ENCODE results near the gene JADE3.

JADE3 gene

DNA sequence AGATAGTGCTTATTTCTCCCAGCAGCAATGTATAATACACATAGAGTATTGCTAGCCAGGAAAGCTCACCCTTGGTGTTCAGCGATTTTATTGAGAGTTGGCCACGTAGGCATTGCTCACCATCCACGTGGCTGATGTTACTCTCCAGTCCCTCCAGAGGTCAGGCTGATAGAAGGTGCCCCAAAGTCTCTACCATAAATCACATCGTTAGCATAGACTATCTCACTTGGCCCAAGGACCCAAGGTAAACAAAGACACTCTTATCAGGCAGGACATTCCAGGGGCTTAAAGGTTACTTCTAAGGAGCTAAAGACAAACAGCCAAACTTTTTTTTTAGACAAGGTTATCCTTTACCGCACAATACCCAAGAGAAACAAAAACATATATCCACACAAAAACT, 135.8 kb downstream of the JADE3 start:
- DNase-seq, result no peak

DNA sequence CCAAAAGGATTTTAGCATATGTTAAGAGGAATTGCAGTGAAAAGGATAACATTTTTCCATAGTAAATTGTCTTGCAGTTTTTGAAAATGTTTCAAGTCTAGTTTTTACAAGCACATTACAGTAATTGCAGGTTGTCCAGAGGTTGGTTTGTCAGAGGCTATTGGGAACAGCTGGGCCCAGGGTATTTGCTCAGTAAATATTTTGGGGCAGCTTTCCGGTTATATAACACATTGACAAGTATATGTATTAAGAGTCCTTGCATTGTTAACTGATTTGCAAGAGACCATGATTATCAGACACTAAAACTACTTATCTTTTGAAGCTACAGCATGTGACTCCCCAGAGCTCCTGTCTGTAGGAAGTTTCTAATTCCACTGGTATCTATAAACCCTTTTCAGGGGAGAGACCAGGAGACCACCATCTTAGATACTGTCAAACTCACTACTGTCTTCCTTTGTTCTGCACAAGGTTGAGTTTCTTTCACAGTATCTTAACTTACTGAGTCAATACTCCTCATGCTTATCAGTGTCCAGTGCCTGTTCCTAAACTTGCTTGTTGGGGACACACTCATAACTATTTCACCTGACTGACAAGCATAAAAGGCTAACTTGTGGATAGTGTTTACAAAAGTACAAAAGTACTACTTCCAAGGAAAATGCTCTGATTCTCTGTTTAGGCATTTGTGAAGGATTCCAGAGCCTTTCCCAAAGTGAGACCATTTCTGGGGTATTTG, 147.1 kb downstream of the JADE3 start:
- no peak for DNase-seq

DNA sequence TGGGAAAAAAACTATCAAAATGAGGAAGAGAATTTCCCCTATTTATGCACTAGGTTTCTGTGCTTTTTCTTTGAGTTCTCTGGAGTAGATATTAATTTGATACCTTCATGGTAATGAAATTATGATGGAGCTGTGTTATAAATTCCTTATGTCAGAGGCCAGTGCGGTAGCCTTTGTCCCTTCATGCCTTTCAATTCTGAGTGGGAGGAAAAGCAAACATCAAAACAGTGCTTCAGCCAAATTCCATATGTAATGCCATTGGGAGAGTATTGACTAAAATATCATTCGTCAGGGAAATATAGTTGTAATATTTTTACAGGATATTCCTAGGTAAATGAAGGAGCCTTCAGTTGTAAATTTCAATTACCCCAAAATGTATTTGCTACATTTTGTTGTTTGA, 148.5 kb downstream of the JADE3 start:
- no peak for DNase-seq

DNA sequence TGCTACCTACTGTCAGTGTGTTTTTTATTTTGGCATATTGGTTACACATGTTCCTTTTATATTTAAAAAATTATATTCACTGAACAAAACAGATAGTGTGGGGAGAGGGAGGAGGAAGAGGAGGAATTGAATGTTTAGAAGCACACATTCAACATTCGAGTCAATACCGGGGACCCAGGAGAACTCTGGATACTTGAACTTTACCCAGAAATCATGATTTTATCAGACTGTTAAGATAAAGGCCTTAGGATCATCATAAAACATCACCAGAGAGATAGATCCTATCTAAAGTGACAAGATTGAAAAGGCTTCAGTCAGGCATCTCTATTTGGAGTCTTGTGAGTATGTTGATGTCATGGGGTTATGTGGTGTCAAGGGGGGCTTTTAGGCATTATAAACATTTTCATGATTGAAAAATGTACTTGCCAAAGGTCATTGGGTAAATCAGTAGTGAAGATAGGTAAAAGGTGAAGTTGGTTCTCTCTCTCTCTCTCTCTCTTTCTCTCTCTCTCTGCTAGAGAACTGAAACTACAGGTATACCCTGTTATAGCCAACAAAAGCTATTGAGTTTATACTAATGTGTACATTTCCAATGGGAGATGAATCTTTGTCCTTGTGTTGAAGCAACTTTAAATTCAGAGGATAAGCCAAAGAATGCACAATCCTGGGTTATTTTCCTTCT, 149.2 kb downstream of the JADE3 start:
- no peak for DNase-seq

DNA sequence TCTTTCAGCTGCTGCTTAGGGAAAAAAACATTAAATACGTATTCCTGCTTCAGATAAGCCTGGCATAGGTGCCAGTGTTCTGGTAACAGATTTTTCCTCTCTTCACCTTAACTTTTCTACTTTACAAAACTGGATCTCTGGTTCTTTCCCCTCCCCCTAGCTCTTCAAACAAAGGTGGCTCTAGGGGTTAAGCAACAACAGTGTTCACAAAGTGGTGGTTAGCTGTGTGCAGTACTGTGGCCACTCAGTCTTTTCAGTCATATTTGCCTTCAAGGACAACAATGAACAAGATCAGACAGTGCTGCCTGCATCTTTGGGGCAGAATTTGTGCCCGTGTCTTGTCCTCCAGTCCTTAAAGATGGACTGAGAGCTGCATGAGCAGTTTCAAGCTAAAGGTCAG, 151.0 kb downstream of the JADE3 start:
- DNase-seq, result no peak

DNA sequence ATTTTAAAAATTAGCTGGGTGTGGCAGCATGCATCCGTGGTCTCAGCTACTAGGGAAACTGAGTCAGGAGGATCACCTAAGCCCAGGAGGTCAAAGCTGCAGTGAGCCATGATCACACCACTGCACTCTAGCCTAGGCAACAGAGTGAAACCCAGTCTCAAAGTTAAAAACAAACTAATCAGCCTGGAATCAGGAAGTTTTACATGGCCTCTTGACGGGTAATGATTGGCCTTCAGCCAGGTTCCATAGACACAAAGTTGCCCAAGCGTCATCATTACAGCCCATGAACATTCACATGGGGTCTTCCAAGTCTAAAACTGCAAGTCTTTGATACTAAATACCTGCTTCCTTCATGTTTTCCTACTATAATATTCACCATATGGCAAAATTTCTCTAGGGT, 156.0 kb downstream of the JADE3 start:
- DNase-seq, result no peak

DNA sequence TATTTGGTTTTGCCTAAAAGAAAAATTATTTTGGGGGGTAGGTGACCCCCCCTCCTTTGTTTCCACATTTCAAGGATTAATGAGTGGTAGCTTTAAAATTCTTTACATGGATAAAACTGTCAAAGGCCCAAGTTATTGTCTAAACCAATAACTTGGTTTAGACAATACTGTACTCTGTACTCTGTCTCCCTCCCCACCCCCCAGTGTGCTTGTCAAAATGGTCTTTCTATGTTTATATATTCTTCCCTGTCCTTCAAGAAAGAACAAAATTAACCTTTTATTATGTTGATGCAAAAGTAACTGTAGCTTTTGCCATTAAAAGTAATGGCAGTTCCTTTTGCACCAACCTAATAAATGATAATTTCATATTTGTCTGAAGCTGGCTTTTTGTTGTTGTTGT, 156.5 kb downstream of the JADE3 start:
- DNase-seq, result no peak

DNA sequence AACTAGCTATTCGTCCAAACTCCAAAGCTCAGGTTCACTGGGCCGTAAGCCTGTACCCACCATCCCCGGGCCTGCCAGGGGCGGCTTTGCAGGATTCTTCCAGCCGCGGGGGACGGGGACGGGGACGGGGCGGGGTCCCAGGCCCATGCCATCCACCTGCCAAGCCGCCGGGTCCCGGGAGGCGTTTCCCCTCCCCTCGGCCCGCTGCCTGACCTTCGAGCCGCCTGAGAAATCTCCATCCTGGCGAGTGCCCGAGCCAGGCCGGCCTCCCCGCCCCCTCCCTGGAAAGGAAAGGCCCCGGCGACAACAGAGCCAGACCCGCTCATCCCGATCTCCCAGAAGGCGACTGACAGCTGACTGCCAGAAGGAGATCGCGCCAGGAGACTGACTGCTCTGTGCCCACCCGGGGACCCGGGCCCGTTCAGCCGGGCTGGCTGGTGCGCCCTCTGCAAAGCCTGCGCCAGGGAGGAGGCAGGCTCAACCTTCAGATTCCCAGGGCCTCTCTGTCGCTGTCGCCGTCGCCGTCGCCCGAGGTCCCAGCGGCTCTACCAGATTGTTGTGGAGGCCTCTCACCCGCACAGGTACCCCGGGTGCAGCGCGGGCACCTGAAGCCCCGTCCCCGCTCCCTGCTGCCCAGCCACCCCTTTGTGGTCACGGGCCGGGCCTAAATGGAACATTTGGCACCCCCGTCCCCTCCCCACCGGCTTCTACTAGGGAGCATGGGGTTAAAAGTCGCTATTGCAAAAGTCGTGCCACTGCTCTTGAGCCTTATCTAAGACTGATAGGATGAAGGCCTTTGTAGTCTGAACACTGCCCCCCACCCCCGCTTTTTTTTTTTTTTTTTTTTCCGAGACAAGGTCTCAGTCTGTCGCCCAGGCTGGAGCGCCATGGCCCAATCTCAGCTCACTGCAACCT, 166.2 kb downstream of the JADE3 start, which contains the start of gene RGN:
Gene RGN (plus strand): TSS at position 315 of the 915 bp plus-strand sequence. CDS start 2,702 bp downstream, outside the sequence.
- peak in 1 of 2 experiments; percentile 17 for DNase-seq

DNA sequence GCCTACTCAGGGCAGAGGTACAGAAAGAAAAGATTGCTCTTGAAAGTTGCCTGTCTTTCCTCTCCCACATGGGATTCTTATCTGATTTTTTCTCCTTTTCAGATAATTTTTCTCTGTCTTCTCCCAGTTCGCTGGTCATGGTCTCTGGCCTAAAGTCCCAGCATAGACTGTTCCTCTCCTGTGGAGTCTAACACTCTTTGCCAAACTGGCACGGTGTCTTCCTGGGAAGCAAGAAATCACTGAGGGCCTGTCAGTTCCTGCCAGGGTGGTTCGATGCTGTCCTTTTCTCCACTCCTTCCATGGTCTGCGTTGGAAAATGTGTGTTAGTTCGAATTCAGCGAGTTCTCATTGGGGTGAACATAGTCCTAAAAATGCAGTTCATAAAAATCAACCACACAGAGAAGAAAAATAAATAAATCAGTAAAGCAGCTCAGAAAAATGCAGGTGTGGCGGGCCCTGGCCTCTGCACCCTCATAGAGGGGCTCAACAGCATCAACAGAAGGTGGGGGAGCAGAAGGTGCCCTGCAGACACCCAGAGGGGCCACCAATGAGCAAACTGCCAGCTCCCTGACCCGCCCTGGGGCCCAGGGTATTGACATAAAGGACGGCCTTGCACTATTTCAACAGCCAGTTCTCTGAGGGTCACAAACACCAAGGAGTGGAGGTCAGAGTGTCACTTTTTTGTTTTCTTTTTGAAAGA, 168.1 kb downstream of the JADE3 start:
- DNase-seq, result no peak

DNA sequence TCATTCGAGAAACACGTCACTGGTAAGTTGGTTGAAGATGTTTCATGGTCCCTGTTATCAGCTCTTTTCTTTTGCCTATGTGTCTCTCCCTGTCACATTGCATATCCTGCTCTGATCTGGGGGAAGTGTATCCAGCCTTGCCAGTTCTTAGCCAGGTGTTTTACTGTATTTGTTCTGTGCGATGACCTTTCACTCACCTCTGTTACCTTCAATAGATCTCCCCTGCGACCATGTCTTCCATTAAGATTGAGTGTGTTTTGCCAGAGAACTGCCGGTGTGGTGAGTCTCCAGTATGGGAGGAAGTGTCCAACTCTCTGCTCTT, 168.7 kb downstream of the JADE3 start:
- DNase-seq, result no peak

DNA sequence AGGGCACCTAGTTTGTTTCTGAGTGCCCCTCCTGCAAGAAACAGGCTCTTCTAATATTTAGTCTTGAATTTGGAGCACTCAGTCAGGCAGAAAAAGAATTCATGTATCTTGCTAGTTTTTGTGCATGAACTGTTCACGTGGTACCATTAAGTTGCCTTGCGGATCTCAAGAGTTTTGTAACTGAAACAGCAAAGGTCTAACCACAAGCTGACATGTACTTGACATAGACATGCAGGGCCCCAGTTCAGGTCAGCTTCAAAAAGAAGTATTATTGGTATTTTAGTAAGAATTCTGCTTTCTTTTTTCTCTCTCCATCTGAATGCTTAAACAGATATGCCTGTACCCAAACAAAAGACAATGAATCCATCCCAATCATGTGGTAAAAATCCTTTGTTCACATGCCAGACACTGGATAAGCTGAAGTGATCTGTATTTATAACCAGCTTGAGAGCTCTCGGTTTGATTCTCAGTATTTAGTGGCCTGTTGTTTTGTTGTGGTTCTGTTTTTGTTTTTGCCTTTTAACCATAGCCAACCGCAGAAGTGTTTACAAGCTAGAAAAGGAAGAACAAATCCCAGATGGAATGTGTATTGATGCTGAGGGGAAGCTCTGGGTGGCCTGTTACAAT, 179.0 kb downstream of the JADE3 start:
- no peak for DNase-seq

DNA sequence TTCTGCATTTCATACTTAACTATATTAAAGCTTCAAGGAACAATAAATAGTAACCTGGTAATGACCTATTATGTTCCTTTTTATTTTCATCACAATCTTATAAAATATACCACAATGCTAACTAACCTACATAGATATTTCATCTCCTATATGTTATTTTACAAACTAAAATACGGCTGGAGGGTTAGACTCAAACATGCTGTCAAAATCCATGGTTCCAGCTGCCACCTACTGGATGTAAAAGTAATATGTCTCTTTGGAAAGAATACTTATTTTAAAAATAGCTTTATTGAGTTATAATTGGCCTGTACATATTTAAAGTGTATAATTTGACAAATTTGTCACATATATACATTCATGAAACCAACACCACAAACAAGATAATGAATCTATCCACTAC, 181.0 kb downstream of the JADE3 start:
- DNase-seq, result peak; percentile 16 to 55

DNA sequence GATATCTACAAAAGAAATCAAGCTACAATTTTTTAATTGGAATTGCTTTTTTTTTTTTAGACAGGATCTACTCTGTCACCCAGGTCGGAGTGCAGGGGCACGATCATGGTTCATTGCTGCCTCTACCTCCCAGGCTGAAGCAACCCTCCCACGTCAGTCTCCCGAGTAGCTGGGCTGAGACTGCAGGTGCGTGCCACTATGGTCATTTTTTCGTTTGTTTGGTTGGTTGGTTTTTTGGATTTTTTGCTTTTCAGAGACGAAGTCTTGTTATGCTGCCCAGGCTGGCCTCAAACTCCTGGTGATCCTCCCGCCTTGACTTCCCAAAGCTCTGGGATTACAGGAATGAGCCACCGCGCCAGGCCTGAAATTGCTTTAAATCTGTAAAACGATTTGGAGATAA, 181.6 kb downstream of the JADE3 start:
- no peak for DNase-seq

DNA sequence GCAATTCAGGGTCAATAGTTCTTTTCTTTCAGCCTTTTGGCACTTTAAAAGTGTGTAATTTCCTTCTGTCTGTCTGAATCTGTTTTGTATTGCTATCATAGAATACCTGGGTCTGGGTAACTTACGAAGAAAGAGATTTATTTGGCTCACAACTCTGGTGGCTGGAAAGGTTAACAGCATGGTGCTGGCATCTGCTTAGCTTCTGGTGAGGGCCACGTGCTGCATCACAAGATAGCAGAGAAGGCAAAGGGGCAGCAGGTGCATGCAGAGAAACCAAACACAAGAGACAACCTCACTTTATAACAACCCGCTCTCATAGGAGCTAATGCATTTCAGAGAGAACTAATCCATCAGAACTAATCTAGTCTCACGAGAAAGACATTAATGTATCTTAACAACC, 184.8 kb downstream of the JADE3 start:
- no peak for DNase-seq

DNA sequence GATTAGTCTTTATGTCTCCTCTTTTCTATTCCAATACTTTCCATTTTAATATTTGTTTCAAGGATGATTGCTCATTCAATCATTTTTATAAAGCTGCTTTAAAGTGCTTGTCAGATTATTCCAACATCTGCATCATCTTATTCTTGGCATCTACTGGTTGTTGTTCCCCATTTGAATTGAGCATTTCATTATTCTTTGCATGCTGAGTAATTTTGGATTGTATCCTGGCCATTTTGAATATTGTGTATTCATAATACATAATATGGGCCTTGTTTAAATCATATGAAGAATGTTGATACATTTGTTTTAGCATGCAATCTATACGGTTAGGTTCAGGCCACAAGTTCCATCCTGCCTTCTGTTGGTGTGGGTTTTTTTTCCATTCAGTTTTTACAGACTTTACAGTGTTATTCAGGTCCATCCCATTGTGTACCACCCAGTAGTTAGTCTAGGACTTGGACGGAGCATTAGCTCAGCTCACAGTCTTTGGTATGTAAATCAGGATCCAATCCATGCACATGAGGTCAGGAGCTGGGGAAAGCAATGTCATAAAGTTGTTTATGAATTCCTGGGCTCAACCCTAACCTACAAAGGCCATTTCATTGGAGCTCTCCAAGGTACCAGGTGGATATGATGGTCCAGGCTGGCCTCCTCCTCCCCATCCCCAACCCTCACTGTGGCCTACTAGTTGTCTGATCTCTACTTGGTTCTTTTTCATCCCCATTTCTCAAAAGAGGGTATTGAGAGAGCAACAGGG, 186.3 kb downstream of the JADE3 start:
- no peak for DNase-seq

DNA sequence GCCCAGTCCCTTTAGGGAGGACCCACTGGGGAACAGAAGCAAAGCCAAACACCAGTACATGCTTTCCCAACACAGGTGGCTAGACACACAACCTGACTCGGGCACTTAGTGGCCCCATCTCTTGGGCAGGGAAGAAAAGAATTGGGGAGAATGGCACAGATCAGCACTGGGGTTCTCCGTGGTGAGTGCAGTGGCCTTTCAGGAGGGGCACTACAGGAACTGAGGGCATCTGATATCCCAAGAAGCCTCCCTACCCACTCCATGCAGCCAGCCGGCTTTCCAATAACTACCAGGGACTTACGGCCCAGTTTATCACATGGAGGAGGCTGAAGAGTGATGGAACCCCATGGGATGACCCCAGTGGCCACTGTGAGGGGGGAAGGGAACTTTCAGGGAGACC, 189.0 kb downstream of the JADE3 start:
- DNase-seq, result no peak
